Glomerular endothelial cell (primary cell): ENCODE measurements around the gene SCAMP1. TPM values are rescaled to one million over a fixed set of nuclear protein-coding genes. Genes with fewer than 3 reads are reported as not detected.
"Not testable (repeated sequence)": the region's sequence is repeated elsewhere in the genome, so short reads cannot be mapped to it uniquely, and the experiment has no call there.

Experiments used
- DNase-seq: peaks from one replicate; pipeline ENCODE4 v3.0.0-alpha.2; 2011; ENCODE audit warnings: low read depth, low spot score; ENCODE audit errors: extremely low read depth
- total RNA-seq: library from RNA; depleted of rRNA; stranded (reverse); fragments of >200 nt; gene quantifications from 2 replicates; pipeline ENCODE4 v1.2.3, GENCODE V29; 2015

Gene SCAMP1
- total RNA-seq, 1 donor from 2014 or later: 29.7 TPM

- DNase-seq: no peak
Observed at GRCh38 chr5:78419396-78419795, 59.0 kb downstream of the SCAMP1 start.

- DNase-seq: no peak
Observed at GRCh38 chr5:78420548-78420947, 60.1 kb downstream of the SCAMP1 start.

DNA sequence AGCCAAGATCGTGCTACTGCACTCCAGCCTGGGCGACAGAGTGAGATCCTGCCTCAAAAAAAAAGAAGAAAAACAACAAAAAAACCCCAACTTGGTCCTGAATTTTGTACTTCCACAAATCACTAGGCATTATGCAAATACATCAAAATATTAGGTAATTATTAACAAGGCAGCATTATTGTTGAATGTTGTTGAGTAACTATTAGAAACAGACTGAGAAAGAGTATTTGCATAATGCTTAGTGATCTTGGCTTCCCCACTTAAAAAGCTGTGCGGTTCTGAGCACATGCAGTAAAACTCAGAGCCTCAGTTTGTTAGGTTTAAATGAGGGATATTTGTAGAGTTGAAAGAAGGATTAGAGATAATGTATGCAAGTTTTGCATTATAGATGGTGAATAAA lies 64.2 kb downstream of the SCAMP1 start:
- DNase-seq: no peak

GRCh38 chr5:78429332-78429980 lies 69.0 kb downstream of the SCAMP1 start:
- DNase-seq: no peak

GRCh38 chr5:78430866-78431265 lies 70.4 kb downstream of the SCAMP1 start:
- no peak for DNase-seq

DNA sequence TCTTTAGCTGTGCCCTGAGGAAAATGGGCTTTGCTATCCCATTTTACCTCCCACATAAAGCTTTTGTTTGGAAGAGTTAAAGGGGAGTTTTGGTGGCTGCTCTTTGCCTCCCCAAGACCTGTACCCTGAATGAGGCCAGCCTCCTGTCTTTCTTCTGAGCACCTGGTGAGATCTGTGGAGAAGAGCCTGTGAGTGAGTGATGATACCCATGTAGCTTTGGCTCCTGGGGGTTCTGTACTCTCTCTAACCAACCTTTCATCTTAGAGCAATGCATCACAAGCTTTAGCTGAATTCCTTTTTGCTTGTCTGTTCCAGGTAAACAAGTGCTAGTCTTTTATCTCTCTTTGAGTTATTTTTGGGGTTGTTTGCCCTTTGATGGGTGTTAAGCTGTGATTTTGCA lies 73.6 kb downstream of the SCAMP1 start:
- DNase-seq: no peak

DNA sequence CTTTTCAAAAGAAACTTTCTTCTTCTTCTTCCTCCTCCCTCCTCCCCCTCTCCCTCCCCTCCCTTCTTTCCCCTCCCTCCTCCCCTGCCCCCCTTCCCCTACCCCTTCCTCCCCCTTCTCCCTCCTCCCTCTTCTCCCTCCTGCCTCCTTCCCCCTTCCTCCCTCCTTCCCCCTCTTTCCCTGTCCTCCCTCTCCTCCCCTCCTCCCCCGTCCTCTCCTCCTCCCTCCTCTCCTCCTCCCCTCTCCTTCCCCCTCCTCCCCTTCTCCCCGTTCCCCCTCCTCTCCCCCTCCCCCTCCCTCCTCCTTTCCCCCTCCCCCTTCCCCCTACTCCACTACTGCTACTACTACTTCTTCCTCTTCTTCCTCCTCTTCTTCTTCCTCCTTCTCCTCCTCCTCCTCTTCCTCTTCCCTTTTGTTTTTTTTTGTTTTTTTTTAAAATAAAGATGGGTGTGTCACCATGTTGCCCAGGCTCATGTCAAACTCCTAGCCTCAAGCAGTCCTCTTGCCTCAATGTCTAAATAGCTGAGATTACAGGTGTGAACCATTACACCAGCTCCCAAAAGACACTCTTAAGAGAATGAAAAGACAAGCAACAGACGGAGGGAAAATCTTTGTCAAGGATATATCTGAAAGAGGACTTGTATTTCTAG lies 87.5 kb downstream of the SCAMP1 start:
- no peak for DNase-seq

DNA sequence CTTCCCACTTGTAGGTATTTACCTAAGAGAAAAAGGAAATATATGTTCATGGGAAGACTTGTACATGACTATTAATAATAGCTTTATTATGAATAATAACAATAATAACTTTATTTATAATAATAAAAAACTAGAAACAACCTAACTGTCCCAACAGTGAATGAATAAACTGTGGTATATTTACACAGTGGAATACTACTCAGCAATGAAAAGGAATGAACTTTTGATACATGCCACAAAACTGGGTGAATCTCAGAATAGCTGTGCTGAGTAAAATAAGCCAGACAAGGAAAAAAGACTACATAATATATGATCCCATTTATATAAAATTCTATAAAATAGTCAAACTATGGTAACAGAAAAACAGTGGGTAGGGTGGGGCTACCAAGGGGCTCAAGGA lies 88.7 kb downstream of the SCAMP1 start:
- DNase-seq: no peak

GRCh38 chr5:78457507-78457906 lies 97.1 kb downstream of the SCAMP1 start:
- not testable (repeated sequence) for DNase-seq

DNA sequence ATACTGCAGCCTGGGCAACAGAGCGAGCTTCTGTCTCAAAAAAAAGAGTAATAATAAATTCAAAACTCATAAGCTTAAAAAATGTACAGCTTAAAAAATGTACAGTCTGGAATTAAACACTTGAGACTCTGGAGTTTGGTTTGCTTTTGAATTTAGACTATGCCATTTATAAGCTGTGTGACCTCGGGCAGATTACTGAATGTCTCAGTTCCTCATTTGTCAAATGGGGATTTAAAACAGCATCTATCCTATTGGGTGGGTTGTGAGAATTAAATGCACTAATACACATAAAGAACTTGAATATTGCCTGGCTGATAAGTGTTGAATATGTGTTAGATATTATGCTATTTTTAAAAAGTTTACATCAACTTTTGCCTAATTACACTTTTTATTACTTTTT lies 98.4 kb downstream of the SCAMP1 start:
- no peak for DNase-seq

DNA sequence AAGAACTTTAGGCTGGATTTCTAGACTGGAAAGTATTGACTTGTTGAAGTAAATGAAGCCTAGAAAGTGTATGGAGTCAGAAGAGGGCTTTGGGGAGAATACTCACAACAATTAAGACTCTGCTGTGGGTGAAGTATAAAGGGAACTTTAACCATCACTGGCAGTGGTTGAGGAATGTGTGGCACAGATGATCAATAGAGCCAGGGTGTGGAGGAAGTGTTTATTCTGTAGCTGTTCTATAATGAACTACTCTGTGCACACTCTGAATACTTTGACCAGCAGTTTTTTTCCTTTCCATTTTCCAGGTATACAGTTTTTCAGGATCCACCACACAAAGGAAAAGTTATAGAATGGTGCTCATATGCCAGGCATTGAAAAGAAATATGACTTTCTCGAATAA lies 106.7 kb downstream of the SCAMP1 start:
- no peak for DNase-seq

DNA sequence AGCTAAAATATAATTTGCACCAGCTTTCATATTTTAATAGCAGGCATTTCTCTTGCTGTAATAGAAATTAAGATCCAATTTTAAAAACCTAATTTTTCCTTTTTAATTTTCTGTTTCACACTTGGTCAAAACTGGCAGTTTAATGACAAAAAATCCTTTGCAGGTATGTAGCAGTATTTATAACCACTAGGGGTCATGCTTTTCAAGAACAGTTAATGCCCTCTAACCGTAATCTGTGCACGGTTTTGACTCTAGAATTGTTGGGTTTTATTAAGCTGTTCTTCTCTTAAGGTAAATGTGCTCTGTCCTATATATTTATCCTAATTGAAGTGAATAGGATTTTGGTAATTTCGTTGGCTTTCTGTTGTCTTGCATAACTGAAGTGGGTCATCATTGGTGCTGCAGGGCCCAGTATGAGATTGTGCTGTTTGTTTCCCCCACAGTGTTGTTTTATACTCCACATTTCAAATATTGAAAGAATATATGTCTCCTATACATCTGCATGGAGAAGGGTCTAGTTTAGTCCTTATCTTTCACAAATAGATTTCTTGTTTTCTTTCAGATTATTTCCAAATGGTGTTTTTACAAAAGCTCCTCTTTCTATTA lies 107.4 kb downstream of the SCAMP1 start:
- DNase-seq: no peak

DNA sequence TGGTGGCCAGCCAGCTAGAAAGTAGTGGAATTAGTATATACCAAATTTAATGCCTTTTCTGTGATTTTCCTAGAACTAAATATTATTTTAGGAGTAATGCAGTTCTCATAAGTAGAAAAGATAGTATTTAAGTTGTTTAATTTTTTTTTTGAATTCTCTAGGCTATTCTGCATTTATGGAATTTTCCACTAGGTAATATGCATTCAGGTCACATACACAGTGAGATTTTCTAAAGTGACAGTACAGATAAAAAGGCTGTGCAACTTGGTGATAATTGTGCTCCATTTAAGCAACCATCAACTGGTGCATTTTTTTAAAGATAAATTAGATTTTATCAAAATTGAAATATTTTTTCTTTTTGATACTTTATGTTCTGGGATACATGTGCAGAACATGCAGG lies 111.5 kb downstream of the SCAMP1 start:
- DNase-seq: no peak

DNA sequence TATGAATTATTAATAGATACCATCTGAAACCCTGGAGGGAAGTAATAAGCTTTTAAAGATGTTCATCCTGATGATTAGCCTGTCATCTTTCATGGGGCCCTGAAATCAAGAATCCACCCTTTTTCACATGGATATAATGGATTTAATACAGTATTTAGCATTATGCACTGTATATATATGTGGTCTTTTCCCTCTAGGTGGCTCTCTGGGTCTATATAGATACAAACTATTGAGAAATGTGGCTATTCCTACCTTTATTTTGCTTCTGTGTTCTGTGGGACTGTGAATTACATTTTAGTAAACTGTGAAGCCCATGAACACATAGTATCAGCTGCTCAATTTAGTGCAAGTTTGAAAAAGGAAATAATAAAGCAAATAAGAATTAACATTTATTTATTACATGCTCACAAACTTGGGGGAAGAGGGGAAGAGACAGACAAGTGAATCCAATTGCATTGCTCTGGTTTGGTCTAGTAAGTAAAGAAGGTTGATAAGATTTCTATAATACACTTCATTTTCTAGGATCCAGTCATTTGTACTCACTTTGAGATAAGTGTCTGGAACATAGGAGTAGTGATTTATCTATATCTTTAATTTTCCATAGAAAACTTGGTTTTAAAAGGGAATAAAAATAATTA lies 112.2 kb downstream of the SCAMP1 start:
- DNase-seq: no peak

GRCh38 chr5:78473751-78474150 lies 113.3 kb downstream of the SCAMP1 start:
- no peak for DNase-seq

- DNase-seq: no peak
Observed at GRCh38 chr5:78475370-78475769, 115.0 kb downstream of the SCAMP1 start.

DNA sequence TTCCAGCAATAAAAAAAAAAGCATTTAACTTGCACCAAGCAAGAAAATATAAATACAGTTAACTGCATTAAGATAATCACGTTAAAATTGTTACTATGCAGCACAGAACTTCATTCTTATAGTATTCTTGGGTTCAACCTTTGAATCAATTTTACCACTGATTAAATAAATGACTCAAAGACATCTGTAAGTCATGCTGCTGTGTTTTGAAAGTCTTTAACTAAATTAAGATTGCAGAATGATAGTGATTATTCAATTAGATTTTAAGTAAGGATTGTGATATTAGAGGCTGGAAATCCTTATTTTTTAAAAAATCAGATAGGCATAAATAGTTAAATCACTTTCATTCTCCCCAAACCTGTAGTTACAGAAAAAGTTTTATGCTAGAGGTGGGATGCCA lies 116.4 kb downstream of the SCAMP1 start:
- DNase-seq: no peak

DNA sequence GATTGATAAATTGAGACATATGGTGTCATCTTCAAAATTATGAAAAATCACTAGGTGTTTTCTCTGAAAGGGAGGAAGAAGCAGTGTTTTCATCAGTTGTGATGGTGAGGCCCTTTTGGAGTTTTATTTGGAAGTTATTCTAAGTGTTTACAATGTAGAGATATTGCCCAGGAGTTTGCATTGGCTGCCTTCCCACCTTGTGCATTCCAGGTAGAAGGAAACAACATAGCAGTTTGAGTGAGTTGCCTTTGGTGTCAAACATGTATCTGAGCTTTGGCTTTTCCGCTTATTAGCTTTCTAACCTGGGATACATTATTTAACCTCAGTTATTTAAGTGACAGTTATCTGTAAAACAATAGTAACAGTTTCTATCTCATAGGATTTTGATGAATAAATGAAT lies 122.5 kb downstream of the SCAMP1 start:
- no peak for DNase-seq

DNA sequence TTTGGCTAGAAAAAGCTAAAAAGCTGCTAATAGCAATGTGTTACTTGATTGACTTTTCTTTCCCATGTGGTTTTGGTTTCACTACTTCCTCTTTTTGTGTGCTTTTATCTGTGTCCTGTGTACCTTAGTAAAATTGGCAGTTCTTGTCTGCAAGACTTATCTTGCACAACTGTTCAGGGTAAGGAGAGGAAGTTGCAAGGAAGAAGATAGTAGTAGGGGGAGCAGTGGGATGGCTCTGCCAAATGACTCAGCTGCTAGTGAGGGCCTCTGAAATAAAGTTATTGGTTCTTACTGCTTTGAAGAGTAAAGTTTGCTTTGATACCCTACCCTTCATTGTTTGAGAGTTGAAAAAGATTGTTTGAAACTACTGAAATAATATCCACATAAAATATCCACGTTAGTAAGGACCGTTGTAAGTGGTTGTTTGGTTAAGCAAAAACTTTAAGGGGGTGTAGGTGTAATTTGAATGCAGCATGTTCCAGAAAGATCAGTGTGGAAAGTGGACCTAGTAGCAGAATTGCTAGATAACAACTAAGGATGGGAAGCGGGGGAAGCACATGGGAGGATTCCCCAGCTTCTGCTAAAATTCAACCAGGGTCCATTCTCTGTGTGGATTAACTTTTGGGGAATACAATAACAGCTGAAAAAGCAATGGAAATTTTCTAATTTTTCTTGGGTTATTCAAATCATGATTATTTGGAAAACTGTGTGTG lies 123.5 kb downstream of the SCAMP1 start:
- no peak for DNase-seq

DNA sequence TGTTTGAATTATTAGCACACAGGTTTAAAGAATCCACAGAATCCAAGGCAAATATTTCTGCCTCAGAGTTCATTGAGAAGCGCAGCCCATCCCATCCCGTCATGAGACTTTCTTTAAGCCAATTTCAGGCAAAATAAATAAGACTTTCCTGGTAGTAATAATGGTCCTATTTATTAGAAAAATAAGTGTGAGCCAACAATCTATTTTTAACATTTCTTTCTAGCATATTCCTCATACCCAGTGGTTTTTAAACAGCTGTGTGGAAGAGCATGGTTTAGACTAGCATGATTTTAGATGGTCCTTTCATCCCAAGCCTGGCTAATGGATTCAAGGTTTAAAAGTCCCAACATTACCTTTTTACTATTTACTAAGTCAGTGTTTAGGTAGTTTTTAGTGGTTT lies 125.8 kb downstream of the SCAMP1 start:
- DNase-seq: no peak

- DNase-seq: no peak
Observed at GRCh38 chr5:78487846-78488245, 127.4 kb downstream of the SCAMP1 start.
